KBM-7 (cell line): ENCODE data around the gene MBTPS1.

Source experiments
- DNase-seq: peaks from one replicate; pipeline ENCODE4 v3.0.0-alpha.2; 2015
- in situ Hi-C: fragments of 300-500 bp; cut with MboI; formaldehyde crosslinking; loops from 2 replicates; pipeline ENCODE4 v1.14.3; 2020; ENCODE audit warnings: low sequenced_read_pairs, low pct_unique_long_range_greater_than_20kb, mixed read lengths

The MBTPS1 gene

DNA sequence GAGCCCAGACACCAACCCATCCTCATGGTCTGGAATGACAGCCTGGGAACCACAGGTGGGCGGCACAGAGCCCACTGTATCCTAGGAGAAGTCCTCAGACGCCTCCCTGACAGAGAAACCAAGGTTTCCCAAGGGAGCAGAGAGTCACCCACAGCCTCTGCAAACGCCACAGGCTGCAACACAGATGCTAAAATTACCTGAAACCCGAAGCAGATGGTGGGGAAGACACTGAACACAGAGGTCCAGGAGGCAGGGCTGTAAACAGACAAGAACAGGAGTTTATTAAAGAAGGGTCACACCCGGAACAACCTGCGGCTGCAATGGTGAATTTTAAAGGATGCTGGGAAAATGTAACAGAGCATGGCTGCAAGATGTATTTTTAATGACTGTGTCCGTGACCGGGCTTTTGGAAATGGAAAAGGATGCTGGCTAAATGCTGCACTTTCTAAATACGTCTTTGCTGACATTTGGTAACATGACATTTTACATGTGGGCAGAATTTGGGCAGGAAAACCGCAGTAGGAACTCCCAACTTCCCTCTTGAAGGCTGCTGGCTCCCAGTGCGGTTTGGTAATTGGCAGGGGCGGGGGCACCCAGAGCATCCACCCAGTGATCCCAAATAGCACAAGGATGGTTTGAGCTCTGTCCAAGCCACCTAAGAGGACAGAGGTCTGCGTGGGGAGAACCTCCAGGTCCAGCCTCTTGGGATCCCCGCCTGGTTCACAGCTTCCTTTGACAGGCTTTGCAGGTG is 87.3 kb downstream of the MBTPS1 start:
- DNase-seq: peak; percentile 62
- in situ Hi-C loops: no loop called here

DNA sequence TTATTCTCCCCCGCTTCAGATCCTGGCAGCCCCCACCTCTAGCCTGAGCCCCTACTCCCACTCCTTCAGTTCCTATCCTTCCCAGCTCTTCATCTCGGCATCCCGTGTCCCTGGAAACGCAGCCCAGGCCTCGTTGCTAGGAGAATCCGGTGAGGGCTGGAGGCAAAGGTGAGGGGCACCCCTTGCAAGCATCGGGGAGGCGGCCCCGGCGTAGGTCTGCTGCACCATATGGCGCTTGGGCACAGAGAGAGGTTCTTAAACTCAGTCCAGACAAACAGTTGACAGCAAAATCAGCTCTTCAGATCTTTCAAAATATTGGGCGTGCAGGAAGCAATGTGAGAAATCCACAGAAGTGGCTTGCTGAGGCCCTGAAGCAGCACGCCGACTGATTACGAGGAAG is 89.1 kb downstream of the MBTPS1 start:
- in situ Hi-C loops: no loop called here
- no peak for DNase-seq

DNA sequence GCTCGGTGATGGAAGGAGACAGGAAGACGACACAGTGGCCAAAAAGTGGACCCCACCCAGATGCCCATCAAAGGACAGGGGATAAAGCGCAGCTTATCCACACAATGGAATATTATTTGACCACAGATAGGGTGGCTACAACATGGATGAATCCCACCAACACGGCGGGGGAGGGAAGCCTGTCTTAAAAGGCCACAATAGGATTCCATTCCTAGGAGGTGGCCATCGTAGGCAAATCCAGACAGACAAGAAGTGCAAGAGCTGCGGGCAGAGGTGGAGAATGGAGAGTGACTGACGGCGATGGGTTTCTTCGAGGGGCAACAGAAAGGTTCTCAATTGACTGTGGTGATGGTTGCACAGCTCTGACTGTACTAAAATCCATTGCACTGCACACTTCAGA is 90.1 kb downstream of the MBTPS1 start:
- in situ Hi-C loops: no loop called here

GRCh38 chr16:84024854-84025253 is 91.9 kb downstream of the MBTPS1 start:
- in situ Hi-C loops: no loop called here
- no peak for DNase-seq

More for the DNA sequence above, 90.1 kb downstream of the MBTPS1 start:
- DNase-seq: no peak

DNA sequence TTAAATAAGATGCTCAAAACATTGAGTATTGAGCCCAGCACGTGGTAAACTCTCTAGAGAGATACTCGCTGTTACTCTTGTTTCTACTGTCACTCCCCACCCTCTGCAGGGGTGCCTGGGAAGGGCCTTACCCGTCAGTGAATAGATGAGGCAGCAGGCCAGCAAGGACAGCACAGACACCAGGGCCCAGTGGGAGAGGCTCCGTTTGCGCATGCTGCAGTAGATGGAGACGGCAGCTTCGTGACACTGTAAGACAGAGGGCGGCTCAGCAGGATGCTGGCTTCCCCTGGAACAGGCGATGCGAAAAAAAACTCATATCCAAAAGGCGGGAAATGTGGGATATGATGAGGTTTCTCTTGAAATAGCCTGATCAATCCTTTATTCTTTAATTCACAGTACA is 94.1 kb downstream of the MBTPS1 start:
- DNase-seq: no peak
- in situ Hi-C loops: no loop called here

GRCh38 chr16:84021488-84021887 is 95.3 kb downstream of the MBTPS1 start:
- DNase-seq: no peak
- in situ Hi-C loops: no loop called here

DNA sequence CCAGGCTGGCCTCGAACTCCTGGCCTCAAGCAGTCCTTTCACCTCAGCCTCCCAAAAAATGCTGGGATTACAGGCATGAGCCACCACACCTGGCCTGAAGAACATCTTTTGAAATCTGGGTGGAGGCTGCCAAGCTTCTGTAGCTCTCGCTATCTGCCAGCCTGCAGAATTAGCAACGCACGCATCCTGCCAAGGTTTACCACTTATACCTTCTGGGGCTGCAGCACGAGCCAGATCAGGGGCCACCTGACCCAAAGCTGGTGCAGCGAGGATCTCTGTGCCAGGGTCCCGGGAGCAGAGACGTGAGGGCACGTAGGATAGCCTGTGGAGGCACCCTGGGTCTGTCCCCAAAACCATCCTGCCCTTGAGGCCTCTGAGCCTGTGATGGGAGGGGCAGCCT is 96.4 kb downstream of the MBTPS1 start:
- DNase-seq: no peak
- in situ Hi-C loops: no loop called here

- no peak for DNase-seq
- in situ Hi-C loops: no loop called here
Measured at GRCh38 chr16:84018710-84019109, 98.0 kb downstream of the MBTPS1 start.

DNA sequence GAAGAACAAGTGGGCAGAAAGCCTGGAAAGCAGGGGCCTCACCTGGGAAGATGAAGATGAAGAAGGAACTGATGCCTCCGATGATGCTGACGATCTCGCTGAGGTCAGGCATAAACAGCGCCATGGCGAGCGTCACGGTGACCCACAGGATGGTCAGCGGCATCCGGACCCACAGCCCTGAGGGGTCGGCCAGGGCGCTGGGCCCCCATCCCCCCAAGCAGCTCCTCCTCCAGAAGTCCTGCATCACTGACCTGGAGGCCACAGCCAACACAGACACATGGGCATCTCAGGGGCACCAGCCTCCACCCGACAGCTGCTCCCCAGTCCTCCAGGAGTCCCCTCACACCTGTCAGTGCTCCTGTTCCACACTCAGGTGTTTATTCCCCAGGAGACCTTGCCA is 100.3 kb downstream of the MBTPS1 start:
- DNase-seq: no peak
- in situ Hi-C loops: no loop called here

- in situ Hi-C loops: no loop called here
- no peak for DNase-seq
Measured at GRCh38 chr16:84015399-84015798, 101.3 kb downstream of the MBTPS1 start.

GRCh38 chr16:84014570-84015327 is 102.0 kb downstream of the MBTPS1 start:
- in situ Hi-C loops: no loop called here
- no peak for DNase-seq

GRCh38 chr16:84013787-84014569 is 102.8 kb downstream of the MBTPS1 start:
- DNase-seq: peak; percentile 96
- in situ Hi-C loops: no loop called here

- in situ Hi-C loops: no loop called here
- DNase-seq: no peak
Measured at GRCh38 chr16:84009282-84009681, 107.5 kb downstream of the MBTPS1 start.

- DNase-seq: no peak
- in situ Hi-C loops: no loop called here
Measured at GRCh38 chr16:84007965-84008364, 108.8 kb downstream of the MBTPS1 start.

- in situ Hi-C loops: no loop called here
Measured at GRCh38 chr16:84007520-84007919, 109.2 kb downstream of the MBTPS1 start.

DNA sequence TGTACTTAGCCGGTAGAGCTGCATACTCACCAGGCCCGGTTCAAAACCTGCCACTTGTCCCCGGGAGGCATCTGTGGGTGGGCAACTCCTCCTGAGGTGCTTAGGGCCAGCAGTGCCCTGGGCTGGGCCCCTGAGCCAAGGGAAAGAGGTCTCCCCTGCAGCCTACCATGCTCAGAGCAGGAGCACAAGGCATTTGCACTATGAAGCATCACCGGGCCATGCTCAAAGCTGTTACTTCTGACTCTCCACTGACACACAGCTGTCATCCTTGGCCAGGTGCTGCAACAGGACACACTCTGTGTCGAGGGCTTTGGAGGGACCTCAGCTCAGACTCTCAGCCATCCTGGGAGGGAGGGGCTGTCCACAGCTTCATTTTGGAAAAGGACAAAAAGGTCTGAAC is 111.4 kb downstream of the MBTPS1 start:
- in situ Hi-C loops: no loop called here
- DNase-seq: no peak

More at GRCh38 chr16:84007520-84007919, 109.2 kb downstream of the MBTPS1 start:
- DNase-seq: no peak

- in situ Hi-C loops: no loop called here
- no peak for DNase-seq
Measured at GRCh38 chr16:84004442-84004841, 112.3 kb downstream of the MBTPS1 start.
